HG02798 (cell line): ENCODE measurements around the gene NDOR1.
A peak's percentile ranks its signal among the peaks of the same experiment; 100 is the strongest.
"Not testable (repeated sequence)": the region's sequence is repeated elsewhere in the genome, so short reads cannot be mapped to it uniquely, and the experiment has no call there.

Source experiments
- ATAC-seq: cut with Tn5 transposase; IDR thresholded peaks from one replicate; pipeline ENCODE4 v1.9.1; 2021; ENCODE audit warnings: mild to moderate bottlenecking; ENCODE audit not compliant: unreplicated experiment, poor library complexity

Gene NDOR1

GRCh38 chr9:137253717-137254623 lies 48.5 kb downstream of the NDOR1 start:
- ATAC-seq: no peak

- peak; percentile 85 for ATAC-seq
These were observed 49.3 kb downstream of the NDOR1 start, which contains the start of gene NELFB for GRCh38 chr9:137254624-137255447. NELFB (plus strand) TSS chr9:137255327.

GRCh38 chr9:137255448-137256114 lies 50.1 kb downstream of the NDOR1 start:
- ATAC-seq: no peak

- no peak for ATAC-seq
These were observed 50.9 kb downstream of the NDOR1 start for GRCh38 chr9:137256362-137256761.

GRCh38 chr9:137256856-137257255 lies 51.4 kb downstream of the NDOR1 start:
- ATAC-seq: no peak

GRCh38 chr9:137262173-137262908 lies 56.8 kb downstream of the NDOR1 start:
- ATAC-seq: not testable (repeated sequence)

GRCh38 chr9:137262909-137263285 lies 57.4 kb downstream of the NDOR1 start:
- ATAC-seq: no peak

GRCh38 chr9:137263506-137263905 lies 58.0 kb downstream of the NDOR1 start:
- no peak for ATAC-seq

- ATAC-seq: no peak
These were observed 58.6 kb downstream of the NDOR1 start for GRCh38 chr9:137264067-137264466.

GRCh38 chr9:137265496-137266161 lies 60.1 kb downstream of the NDOR1 start:
- no peak for ATAC-seq

GRCh38 chr9:137266162-137266527 lies 60.6 kb downstream of the NDOR1 start:
- no peak for ATAC-seq
